Astrocyte (in vitro differentiated cells and primary cell): Measurements from ENCODE around the gene ZNF467.

Experiments used
- CTCF ChIP-seq: IDR thresholded peaks from 2 replicates; pipeline ENCODE4 v1.5.1; 2011; ENCODE audit warnings: low read depth, mild to moderate bottlenecking, inconsistent platforms, low read length, moderate library complexity; ENCODE audit not compliant: insufficient read depth
- EZH2 ChIP-seq: IDR thresholded peaks from 2 replicates; pipeline ENCODE4 v1.6.1; 2012; ENCODE audit warnings: mild to moderate bottlenecking, low read length, inconsistent platforms; ENCODE audit not compliant: insufficient read depth

DNA sequence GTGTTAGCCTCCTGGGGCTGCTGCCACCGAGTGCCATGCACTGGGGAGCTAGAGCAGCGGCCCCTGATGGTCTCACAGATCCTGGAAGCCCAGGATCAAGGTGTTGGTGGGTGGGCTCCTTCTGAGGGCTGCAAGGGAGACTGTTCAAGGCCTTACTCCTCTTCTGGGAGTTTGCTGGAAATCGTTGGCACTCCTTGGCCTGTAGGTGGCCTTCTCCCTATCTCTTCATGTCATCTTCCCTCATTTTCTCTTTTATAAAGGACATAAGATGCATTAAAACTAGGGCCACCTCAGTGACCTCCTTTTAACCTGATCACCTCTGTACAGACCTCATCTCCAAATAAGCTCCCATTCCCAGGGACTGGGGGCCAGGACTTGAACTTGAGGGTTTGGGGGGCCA lies 37.8 kb upstream of the ZNF467 start:
- peak; percentile 16 for TF ChIP-seq CTCF
- no peak for TF ChIP-seq EZH2
